Lung (tissue), 12 donors: ENCODE data around the gene ETS2. TPM values are rescaled to one million over a fixed set of nuclear protein-coding genes. Genes with fewer than 3 reads are reported as not detected.

Experiments used
- ATAC-seq: fragments of 200-7000 bp; cut with Tn5 transposase; one replicate; pipeline ENCODE4 v1.9.1; 2020; ENCODE audit warnings: moderate number of reproducible peaks; ENCODE audit not compliant: insufficient read depth, low FRiP score
- DNase-seq, 3 donors: peaks; one replicate each; pipeline ENCODE4 v3.0.0-alpha.2; 2013 to 2017
- H3K27ac ChIP-seq, 2 donors: one replicate each; pipeline ENCODE4 v1.5.1; 2013; ENCODE audit warnings: mild to moderate bottlenecking in 2 of 2, moderate library complexity in 2 of 2, control low read depth in 1 of 2, inconsistent platforms in 1 of 2, low read depth in 1 of 2, low read length in 1 of 2
- H3K27me3 ChIP-seq, 3 donors: one replicate each; pipeline ENCODE4 v1.5.1; 2013; ENCODE audit warnings: low read length in 2 of 3; ENCODE audit not compliant: control insufficient read depth in 3 of 3, insufficient read depth in 3 of 3
- H3K36me3 ChIP-seq, 4 donors: one replicate each; pipeline ENCODE4 v1.5.1; 2013; ENCODE audit warnings: low read length in 4 of 4, mild to moderate bottlenecking in 1 of 4, moderate library complexity in 1 of 4; ENCODE audit not compliant: control insufficient read depth in 4 of 4, insufficient read depth in 4 of 4
- H3K4me1 ChIP-seq, 5 donors: one replicate each; pipeline ENCODE4 v1.5.1; 2013; ENCODE audit warnings: low read length in 5 of 5, mild to moderate bottlenecking in 2 of 5, moderate library complexity in 1 of 5; ENCODE audit not compliant: control insufficient read depth in 5 of 5, insufficient read depth in 5 of 5
- H3K4me3 ChIP-seq: one replicate; pipeline ENCODE4 v1.5.1; 2013; ENCODE audit warnings: mild to moderate bottlenecking, control low read depth, moderate library complexity
- H3K9ac ChIP-seq, 2 donors: one replicate each; pipeline ENCODE4 v1.5.1; 2013; ENCODE audit warnings: low read length in 2 of 2, control low read depth in 1 of 2; ENCODE audit not compliant: insufficient read depth in 1 of 2
- H3K9me3 ChIP-seq, 4 donors: one replicate each; pipeline ENCODE4 v1.5.1; 2013; ENCODE audit warnings: low read length in 3 of 4, mild to moderate bottlenecking in 1 of 4, moderate library complexity in 1 of 4; ENCODE audit not compliant: control insufficient read depth in 4 of 4, insufficient read depth in 3 of 4
- CTCF ChIP-seq: IDR thresholded peaks from 2 replicates; pipeline ENCODE4 v1.5.1; 2012; ENCODE audit warnings: mild to moderate bottlenecking; ENCODE audit errors: control extremely low read depth, extremely low read depth
- WGBS, 2 donors: extraction: QIAGEN DNeasy Blood & Tissue Kit; methylation state at CpG; one replicate each; pipeline ENCODE4 v1.1.7; 2013; 5-methylcytosine and 5-hydroxymethylcytosine counted together
- polyA plus RNA-seq, 2 donors: library from polyadenylated mRNA; stranded (reverse); fragments of 200-250 nt; gene quantifications; one replicate each; pipeline ENCODE4 v1.2.1, GENCODE V29; 2013
- total RNA-seq, 2 donors: library from RNA; depleted of rRNA in 1 of 2; stranded (reverse); fragments of >200 nt in 1 of 2; gene quantifications; one replicate each; pipeline ENCODE4 v1.2.1, GENCODE V29; 2014 to 2021
- donor health status: control.
- donor health status: control.
- donor health status: Bipolar disorder and iron deficiency.
- donor health status: healthy.
- donor health status: DM: yes; HTN: yes; CAD: no.

Gene ETS2
- total and polyA plus RNA-seq, 4 donors: 64.7 to 186 (median 158) TPM

GRCh38 chr21:38815060-38815405, 9.3 kb downstream of the ETS2 start:
- peak overlapping the region in 1 of 2 donors; percentile 14 for H3K9ac ChIP-seq
- peaks cover 8 to 28% (median 17%) of the 10 kb centered on the region in 5 donors for H3K4me1 ChIP-seq
- H3K36me3 ChIP-seq: peaks cover 54 to 89% (median 69%) of the 10 kb centered on the region in 4 donors
- H3K9me3 ChIP-seq: peaks cover 0 to 2% (median 0%) of the 10 kb centered on the region in 4 donors
- TF ChIP-seq CTCF: no peak
- WGBS, 2 donors: 66 to 70% methylated on average over 2 of the region's 2 CpGs
- no peak overlapping the region for H3K4me3 ChIP-seq
- ATAC-seq (no peak), DNase-seq (no peak)
- no peaks in the 10 kb centered on the region for H3K27me3 ChIP-seq
- H3K27ac ChIP-seq: peak overlapping the region in 1 of 2 donors; percentile 57

GRCh38 chr21:38816400-38816977, 10.8 kb downstream of the ETS2 start:
- Histone ChIP-seq H3K4me3 (no peak overlapping the region), H3K9me3 (peaks cover 0 to 2% (median 0%) of the 10 kb centered on the region in 4 donors), H3K36me3 (peaks cover 61 to 89% (median 74%) of the 10 kb centered on the region in 4 donors), H3K9ac (no peak overlapping the region), H3K4me1 (peaks cover 1 to 29% (median 15%) of the 10 kb centered on the region in 5 donors), H3K27ac (peak overlapping the region in 1 of 2 donors; percentile 33), H3K27me3 (no peaks in the 10 kb centered on the region)
- TF ChIP-seq CTCF: no peak
- ATAC-seq (no peak), DNase-seq (no peak)
- WGBS, 2 donors: 79 to 86% methylated on average over 10 of the region's 10 CpGs

- DNase-seq (no peak), ATAC-seq (no peak)
- WGBS, 2 donors: 87 to 88% methylated on average over 14 of the region's 14 CpGs
- H3K4me3 ChIP-seq: no peak overlapping the region
- H3K9me3 ChIP-seq: peaks cover 0 to 2% (median 0%) of the 10 kb centered on the region in 4 donors
- no peak overlapping the region for H3K9ac ChIP-seq
- no peaks in the 10 kb centered on the region for H3K27me3 ChIP-seq
- no peak for TF ChIP-seq CTCF
- peaks cover 71 to 94% (median 81%) of the 10 kb centered on the region in 4 donors for H3K36me3 ChIP-seq
- H3K27ac ChIP-seq: peak overlapping the region in 1 of 2 donors; percentile 57
- peaks cover 6 to 36% (median 18%) of the 10 kb centered on the region in 5 donors for H3K4me1 ChIP-seq
Measured at GRCh38 chr21:38817371-38818324, 11.9 kb downstream of the ETS2 start.
